Neural progenitor cell (in vitro differentiated cells): Measurements from ENCODE around the gene TMTC3. TPM values are rescaled to one million over a fixed set of nuclear protein-coding genes. Genes with fewer than 3 reads are reported as not detected.
"Not testable (repeated sequence)": the region's sequence is repeated elsewhere in the genome, so short reads cannot be mapped to it uniquely, and the experiment has no call there.

Experiments
- DNase-seq: peaks from one replicate; pipeline ENCODE4 v3.0.0-alpha.2; 2016; ENCODE audit warnings: low spot score
- H2AFZ ChIP-seq: fragments of 200-600 bp; sonication (generic); replicated peaks from 2 replicates; pipeline ENCODE4 v1.6.1; 2016; ENCODE audit warnings: antibody characterized with exemption
- H3F3A ChIP-seq: fragments of 200-600 bp; sonication (generic); 2 replicates; pipeline ENCODE4 v1.6.1; 2016; ENCODE audit warnings: antibody characterized with exemption, low read depth
- H3K27ac ChIP-seq: fragments of 200-600 bp; sonication (generic); 2 replicates; pipeline ENCODE4 v1.5.1; 2016; ENCODE audit warnings: mild to moderate bottlenecking
- H3K27me3 ChIP-seq: fragments of 200-600 bp; sonication (generic); 2 replicates; pipeline ENCODE4 v1.6.1; 2016; ENCODE audit warnings: mild to moderate bottlenecking, moderate library complexity
- H3K36me3 ChIP-seq: fragments of 200-600 bp; sonication (generic); 2 replicates; pipeline ENCODE4 v1.5.1; 2016
- H3K4me1 ChIP-seq: fragments of 200-600 bp; sonication (generic); 2 replicates; pipeline ENCODE4 v1.6.1; 2016; ENCODE audit warnings: mixed run types
- H3K4me2 ChIP-seq: fragments of 200-600 bp; sonication (generic); 2 replicates; pipeline ENCODE4 v1.6.1; 2016
- H3K4me3 ChIP-seq: fragments of 200-600 bp; sonication (generic); 2 replicates; pipeline ENCODE4 v1.5.1; 2016
- H3K79me2 ChIP-seq: fragments of 200-600 bp; sonication (generic); 2 replicates; pipeline ENCODE4 v1.6.1; 2016; ENCODE audit warnings: low read depth
- H3K9ac ChIP-seq: fragments of 200-600 bp; sonication (generic); 2 replicates; pipeline ENCODE4 v1.6.1; 2016
- H3K9me3 ChIP-seq: fragments of 200-600 bp; sonication (generic); 2 replicates; pipeline ENCODE4 v1.5.1; 2016; ENCODE audit warnings: low read depth
- H4K20me1 ChIP-seq: fragments of 200-600 bp; sonication (generic); 2 replicates; pipeline ENCODE4 v1.6.1; 2016; ENCODE audit warnings: low read depth
- H3K27ac Mint-ChIP-seq: 3 replicates; pipeline ENCODE4 v1.8.0; 2021; ENCODE audit warnings: mixed read lengths
- H3K27me3 Mint-ChIP-seq: 2 replicates; pipeline ENCODE4 v1.8.0; 2022; ENCODE audit warnings: low read depth, mild to moderate bottlenecking, inconsistent platforms, moderate library complexity, mixed read lengths; ENCODE audit not compliant: insufficient read depth
- H3K36me3 Mint-ChIP-seq: 3 replicates; pipeline ENCODE4 v1.8.0; 2021; ENCODE audit warnings: mixed read lengths
- H3K4me1 Mint-ChIP-seq: 3 replicates; pipeline ENCODE4 v1.8.0; 2021; ENCODE audit warnings: mixed read lengths
- H3K4me3 Mint-ChIP-seq: 3 replicates; pipeline ENCODE4 v1.8.0; 2021; ENCODE audit warnings: mild to moderate bottlenecking, moderate library complexity, mixed read lengths
- H3K9me3 Mint-ChIP-seq: 3 replicates; pipeline ENCODE4 v1.8.0; 2020; ENCODE audit warnings: mixed read lengths
- CTCF ChIP-seq: fragments of 200-600 bp; sonication (generic); IDR thresholded peaks from 2 replicates; pipeline ENCODE4 v1.5.1; 2017; ENCODE audit warnings: antibody characterized with exemption, mild to moderate bottlenecking
- EZH2 ChIP-seq: fragments of 200-600 bp; sonication (generic); IDR thresholded peaks from 2 replicates; pipeline ENCODE4 v1.6.1; 2017; ENCODE audit warnings: antibody characterized with exemption, mild to moderate bottlenecking, moderate library complexity
- EZH2phosphoT487 ChIP-seq: fragments of 200-600 bp; sonication (generic); IDR thresholded peaks from 2 replicates; pipeline ENCODE4 v1.6.1; 2017; ENCODE audit warnings: antibody characterized with exemption
- total RNA-seq: library from RNA; depleted of rRNA; stranded (reverse); fragments of >200 nt; gene quantifications from 2 replicates; pipeline ENCODE4 v1.2.3, GENCODE V29; 2015; ENCODE audit warnings: low replicate concordance

TMTC3 gene
- total RNA-seq, 1 donor from 2014 or later, result 38.9 TPM

GRCh38 chr12:88208661-88209060 is 66.6 kb downstream of the TMTC3 start:
- Histone ChIP-seq H3K9ac (no peak overlapping the region), H3K79me2 (no peaks in the 10 kb centered on the region), H3F3A (no peaks in the 10 kb centered on the region), H3K27me3 (no peaks in the 10 kb centered on the region), H3K4me2 (no peak overlapping the region), H3K9me3 (no peaks in the 10 kb centered on the region), H3K4me3 (no peak overlapping the region), H2AFZ (no peak overlapping the region), H4K20me1 (no peaks in the 10 kb centered on the region), H3K27ac (no peak overlapping the region), H3K4me1 (no peaks in the 10 kb centered on the region), H3K36me3 (no peaks in the 10 kb centered on the region)
- DNase-seq, result no peak
- TF ChIP-seq EZH2, result no peak
- no peak for TF ChIP-seq EZH2phosphoT487
- no peak for TF ChIP-seq CTCF
- H3K4me1 Mint-ChIP-seq, result no peaks in the 10 kb centered on the region
- H3K27ac Mint-ChIP-seq, result no peak overlapping the region
- peaks cover 45% of the 10 kb centered on the region for H3K9me3 Mint-ChIP-seq
- no peak overlapping the region for H3K4me3 Mint-ChIP-seq
- H3K36me3 Mint-ChIP-seq, result no peaks in the 10 kb centered on the region
- H3K27me3 Mint-ChIP-seq, result peaks cover 6% of the 10 kb centered on the region

GRCh38 chr12:88210311-88210710 is 68.2 kb downstream of the TMTC3 start:
- H3K27ac ChIP-seq, H3K36me3 Mint-ChIP-seq, H3K4me1 Mint-ChIP-seq, H3K27me3 ChIP-seq, H3K36me3 ChIP-seq, DNase-seq, H4K20me1 ChIP-seq, H3K4me2 ChIP-seq, H3K9me3 ChIP-seq, H3F3A ChIP-seq, H3K4me3 ChIP-seq, H2AFZ ChIP-seq, H3K4me3 Mint-ChIP-seq, H3K4me1 ChIP-seq, H3K27me3 Mint-ChIP-seq, H3K9ac ChIP-seq, H3K27ac Mint-ChIP-seq, H3K79me2 ChIP-seq: not testable (repeated sequence)
- peaks cover 39% of the 10 kb centered on the region for H3K9me3 Mint-ChIP-seq

- Histone ChIP-seq H3K9me3 (no peaks in the 10 kb centered on the region), H3K4me2 (no peak overlapping the region), H4K20me1 (no peaks in the 10 kb centered on the region), H3K36me3 (no peaks in the 10 kb centered on the region), H3K4me3 (no peak overlapping the region), H2AFZ (no peak overlapping the region), H3K79me2 (no peaks in the 10 kb centered on the region), H3F3A (no peaks in the 10 kb centered on the region), H3K9ac (no peak overlapping the region), H3K27me3 (no peaks in the 10 kb centered on the region), H3K4me1 (no peaks in the 10 kb centered on the region), H3K27ac (no peak overlapping the region)
- TF ChIP-seq CTCF, result no peak
- no peak for TF ChIP-seq EZH2
- no peak for TF ChIP-seq EZH2phosphoT487
- H3K27me3 Mint-ChIP-seq, result peaks cover 6% of the 10 kb centered on the region
- H3K4me1 Mint-ChIP-seq, result no peaks in the 10 kb centered on the region
- DNase-seq, result no peak
- H3K9me3 Mint-ChIP-seq, result peaks cover 18% of the 10 kb centered on the region
- H3K27ac Mint-ChIP-seq, result no peak overlapping the region
- no peak overlapping the region for H3K4me3 Mint-ChIP-seq
- H3K36me3 Mint-ChIP-seq, result no peaks in the 10 kb centered on the region
Observed at GRCh38 chr12:88218293-88218692, 76.2 kb downstream of the TMTC3 start.

GRCh38 chr12:88219861-88220260 is 77.8 kb downstream of the TMTC3 start:
- Histone ChIP-seq H3K9ac (no peak overlapping the region), H3K4me2 (no peak overlapping the region), H3K4me3 (no peak overlapping the region), H3K27ac (no peak overlapping the region), H3K79me2 (no peaks in the 10 kb centered on the region), H3K4me1 (no peaks in the 10 kb centered on the region), H3F3A (no peaks in the 10 kb centered on the region), H2AFZ (no peak overlapping the region), H3K9me3 (no peaks in the 10 kb centered on the region), H3K36me3 (no peaks in the 10 kb centered on the region), H3K27me3 (no peaks in the 10 kb centered on the region), H4K20me1 (no peaks in the 10 kb centered on the region)
- TF ChIP-seq CTCF (no peak), EZH2 (no peak), EZH2phosphoT487 (no peak)
- Mint-ChIP-seq H3K9me3 (peaks cover 14% of the 10 kb centered on the region), H3K27ac (no peak overlapping the region), H3K36me3 (no peaks in the 10 kb centered on the region), H3K4me3 (no peak overlapping the region), H3K27me3 (peaks cover 6% of the 10 kb centered on the region), H3K4me1 (no peaks in the 10 kb centered on the region)
- DNase-seq, result no peak
